H1 (cell line): ENCODE data around the gene TRIM31.

ENCODE experiments used
- CEBPB ChIP-seq: IDR thresholded peaks from 2 replicates; pipeline ENCODE4 v1.6.1; 2012; ENCODE audit warnings: low read depth, low read length
- CREB1 ChIP-seq: IDR thresholded peaks from 2 replicates; pipeline ENCODE4 v1.6.1; 2012; ENCODE audit warnings: inconsistent platforms
- EP300 ChIP-seq, 2 experiments: IDR thresholded peaks; 1 replicate in 1 of 2; 2 replicates in 1 of 2; pipeline ENCODE4 v1.6.1; 2011 to 2012; ENCODE audit warnings: low read depth in 2 of 2, low read length in 2 of 2, mild to moderate bottlenecking in 2 of 2, borderline replicate concordance in 1 of 2, inconsistent platforms in 1 of 2, moderate library complexity in 1 of 2
- EZH2 ChIP-seq: fragments of 200-600 bp; sonication (generic); IDR thresholded peaks from 2 replicates; pipeline ENCODE4 v1.7.1; 2012; ENCODE audit warnings: low read depth, mild to moderate bottlenecking, moderate library complexity, low read length, inconsistent platforms; ENCODE audit not compliant: severe bottlenecking
- PHF8 ChIP-seq: fragments of 200-600 bp; sonication (generic); conservative IDR thresholded peaks from 2 replicates; pipeline ENCODE4 v1.7.1; 2012; ENCODE audit warnings: low read depth, mild to moderate bottlenecking, inconsistent platforms, low read length, moderate library complexity
- POLR2A ChIP-seq, 2 experiments: IDR thresholded peaks; 1 replicate in 1 of 2; 2 replicates in 1 of 2; pipeline ENCODE4 v1.6.1; 2011; ENCODE audit warnings: low read depth in 2 of 2, low read length in 2 of 2, mild to moderate bottlenecking in 2 of 2; ENCODE audit errors: control extremely low read depth in 1 of 2
- POLR2AphosphoS5 ChIP-seq: IDR thresholded peaks from 2 replicates; pipeline ENCODE4 v1.6.1; 2011; ENCODE audit warnings: low read depth, low read length
- RAD21 ChIP-seq, 2 experiments: IDR thresholded peaks in 1 of 2; conservative IDR thresholded peaks in 1 of 2; 2 replicates each; pipeline ENCODE4 v1.6.1; 2011; ENCODE audit warnings: low read depth in 2 of 2, low read length in 2 of 2, improper control_type of control experiment in 1 of 2, inconsistent platforms in 1 of 2, mild to moderate bottlenecking in 1 of 2, moderate library complexity in 1 of 2
- SIN3A ChIP-seq, 2 experiments: IDR thresholded peaks in 1 of 2; conservative IDR thresholded peaks in 1 of 2; 2 replicates each; pipeline ENCODE4 v1.6.1; 2011 to 2012; ENCODE audit warnings: low read length in 2 of 2, improper control_type of control experiment in 1 of 2, low read depth in 1 of 2, mild to moderate bottlenecking in 1 of 2
- SP1 ChIP-seq: IDR thresholded peaks from 2 replicates; pipeline ENCODE4 v1.6.1; 2011; ENCODE audit warnings: low read depth, low read length
- TAF1 ChIP-seq: IDR thresholded peaks from 2 replicates; pipeline ENCODE4 v1.6.1; 2011; ENCODE audit warnings: mild to moderate bottlenecking, low read depth, low read length
- ZNF274 ChIP-seq: IDR thresholded peaks from 2 replicates; pipeline ENCODE4 v1.7.0; 2012; ENCODE audit warnings: low read length, borderline replicate concordance; ENCODE audit errors: extremely low read depth
- TF ChIP-seq, protein P1 (sequence below), 3 experiments: IDR thresholded peaks; 1 replicate in 2 of 3; 2 replicates in 1 of 3; pipeline versions ENCODE4 v1.5.1 to v1.6.1; 2011; ENCODE audit warnings: low read length in 3 of 3, mild to moderate bottlenecking in 3 of 3, inconsistent platforms in 2 of 3, low read depth in 1 of 3, moderate library complexity in 1 of 3; ENCODE audit not compliant: insufficient read depth in 1 of 3; ENCODE audit errors: control extremely low read depth in 1 of 3

DNA sequence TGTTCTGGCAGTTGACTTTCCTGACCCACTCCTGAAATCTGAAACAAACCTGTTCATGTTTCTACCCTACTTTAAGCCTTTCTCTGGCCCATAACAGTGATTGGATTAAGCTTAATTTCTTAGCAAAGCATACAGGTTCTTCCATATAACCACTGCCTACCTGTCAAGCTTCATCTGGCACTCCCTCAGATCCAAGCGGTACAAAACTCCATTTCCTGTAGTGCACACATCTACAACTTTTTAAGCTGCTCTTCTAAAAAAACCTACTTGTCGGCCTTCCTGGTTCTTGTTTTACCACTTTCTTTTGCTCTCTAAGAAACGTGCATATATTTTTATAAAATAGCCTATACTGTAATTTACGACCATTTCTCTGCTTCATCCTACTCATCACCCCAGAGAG is 46.8 kb downstream of the TRIM31 start:
- TF ChIP-seq POLR2AphosphoS5 (no peak), CREB1 (no peak), EP300 (IDR thresholded peaks at IDR 0.05; ENCODE audit: borderline replicate concordance in 1 of 2, low read depth in 2 of 2, low read length in 2 of 2) (no peak), CEBPB (no peak), PHF8 (no peak), EZH2 (no peak), SIN3A (conservative IDR thresholded peaks at IDR 0.05 in 1 of 2, IDR thresholded peaks at IDR 0.05 in 1 of 2; ENCODE audit: low read depth in 1 of 2, low read length in 2 of 2) (no peak), POLR2A (IDR thresholded peaks at IDR 0.05; ENCODE audit: control extremely low read depth in 1 of 2, low read depth in 2 of 2, low read length in 2 of 2) (no peak), SP1 (no peak), RAD21 (IDR thresholded peaks at IDR 0.05 in 1 of 2, conservative IDR thresholded peaks at IDR 0.05 in 1 of 2; ENCODE audit: low read depth in 2 of 2, low read length in 2 of 2) (no peak), ZNF274 (no peak), TAF1 (no peak)
- TF ChIP-seq, protein P1, sequence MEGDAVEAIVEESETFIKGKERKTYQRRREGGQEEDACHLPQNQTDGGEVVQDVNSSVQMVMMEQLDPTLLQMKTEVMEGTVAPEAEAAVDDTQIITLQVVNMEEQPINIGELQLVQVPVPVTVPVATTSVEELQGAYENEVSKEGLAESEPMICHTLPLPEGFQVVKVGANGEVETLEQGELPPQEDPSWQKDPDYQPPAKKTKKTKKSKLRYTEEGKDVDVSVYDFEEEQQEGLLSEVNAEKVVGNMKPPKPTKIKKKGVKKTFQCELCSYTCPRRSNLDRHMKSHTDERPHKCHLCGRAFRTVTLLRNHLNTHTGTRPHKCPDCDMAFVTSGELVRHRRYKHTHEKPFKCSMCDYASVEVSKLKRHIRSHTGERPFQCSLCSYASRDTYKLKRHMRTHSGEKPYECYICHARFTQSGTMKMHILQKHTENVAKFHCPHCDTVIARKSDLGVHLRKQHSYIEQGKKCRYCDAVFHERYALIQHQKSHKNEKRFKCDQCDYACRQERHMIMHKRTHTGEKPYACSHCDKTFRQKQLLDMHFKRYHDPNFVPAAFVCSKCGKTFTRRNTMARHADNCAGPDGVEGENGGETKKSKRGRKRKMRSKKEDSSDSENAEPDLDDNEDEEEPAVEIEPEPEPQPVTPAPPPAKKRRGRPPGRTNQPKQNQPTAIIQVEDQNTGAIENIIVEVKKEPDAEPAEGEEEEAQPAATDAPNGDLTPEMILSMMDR (IDR thresholded peaks at IDR 0.05; ENCODE audit: control extremely low read depth in 1 of 3, insufficient read depth in 1 of 3, low read depth in 1 of 3, low read length in 3 of 3) = no peak
